Effector memory CD4-positive, alpha-beta T cell (primary cell): ENCODE data around the gene ATF3.

Source experiments
- DNase-seq, 3 donors: peaks; one replicate each; pipeline ENCODE4 v3.0.0-alpha.2; 2020
- H3K27ac ChIP-seq: 2 replicates; pipeline ENCODE4 v1.7.0; 2013; ENCODE audit warnings: mild to moderate bottlenecking, low read length, moderate library complexity; ENCODE audit not compliant: insufficient read depth, poor library complexity, severe bottlenecking
- H3K27me3 ChIP-seq: replicated peaks from 2 replicates; pipeline ENCODE4 v1.7.0; 2013; ENCODE audit warnings: mild to moderate bottlenecking, low read length; ENCODE audit not compliant: insufficient read depth, control insufficient read depth, poor library complexity, severe bottlenecking
- H3K36me3 ChIP-seq: 2 replicates; pipeline ENCODE4 v1.7.0; 2013; ENCODE audit warnings: mild to moderate bottlenecking, low read length, moderate library complexity; ENCODE audit not compliant: control insufficient read depth, insufficient read depth
- H3K4me1 ChIP-seq: 2 replicates; pipeline ENCODE4 v1.7.0; 2013; ENCODE audit warnings: low read length, mild to moderate bottlenecking; ENCODE audit not compliant: control insufficient read depth, insufficient read depth, poor library complexity, severe bottlenecking
- H3K4me3 ChIP-seq: 2 replicates; pipeline ENCODE4 v1.7.0; 2013; ENCODE audit warnings: low read length, low read depth, mild to moderate bottlenecking; ENCODE audit not compliant: insufficient read depth, poor library complexity, severe bottlenecking
- H3K9me3 ChIP-seq: 2 replicates; pipeline ENCODE4 v1.7.0; 2013; ENCODE audit warnings: mild to moderate bottlenecking, low read length, moderate library complexity; ENCODE audit not compliant: control insufficient read depth

The ATF3 gene

GRCh38 chr1:212586206-212587015, 22.1 kb upstream of the ATF3 start:
- no peak for DNase-seq
- Histone ChIP-seq H3K9me3 (no peaks in the 10 kb centered on the region), H3K4me3 (no peak overlapping the region), H3K4me1 (no peaks in the 10 kb centered on the region), H3K36me3 (no peaks in the 10 kb centered on the region), H3K27ac (no peak overlapping the region), H3K27me3 (peaks cover 13% of the 10 kb centered on the region)

- Histone ChIP-seq H3K27me3 (peaks cover 13% of the 10 kb centered on the region), H3K36me3 (no peaks in the 10 kb centered on the region), H3K9me3 (no peaks in the 10 kb centered on the region), H3K27ac (no peak overlapping the region), H3K4me3 (no peak overlapping the region), H3K4me1 (no peaks in the 10 kb centered on the region)
- no peak for DNase-seq
Measured at GRCh38 chr1:212587016-212587887, 21.3 kb upstream of the ATF3 start.

- H3K27me3 ChIP-seq, result peaks cover 13% of the 10 kb centered on the region
- no peak for DNase-seq
- no peaks in the 10 kb centered on the region for H3K36me3 ChIP-seq
- H3K27ac ChIP-seq, result no peak overlapping the region
- no peaks in the 10 kb centered on the region for H3K4me1 ChIP-seq
- H3K9me3 ChIP-seq, result no peaks in the 10 kb centered on the region
- H3K4me3 ChIP-seq, result no peak overlapping the region
Measured at GRCh38 chr1:212587888-212588510, 20.6 kb upstream of the ATF3 start.

GRCh38 chr1:212589446-212589845, 19.1 kb upstream of the ATF3 start:
- Histone ChIP-seq H3K9me3 (no peaks in the 10 kb centered on the region), H3K27me3 (peaks cover 10% of the 10 kb centered on the region), H3K4me1 (no peaks in the 10 kb centered on the region), H3K4me3 (no peak overlapping the region), H3K27ac (no peak overlapping the region), H3K36me3 (no peaks in the 10 kb centered on the region)
- DNase-seq, result no peak

- Histone ChIP-seq H3K27me3 (no peaks in the 10 kb centered on the region), H3K27ac (no peak overlapping the region)
- DNase-seq, result no peak
Measured at GRCh38 chr1:212591922-212592321, 16.6 kb upstream of the ATF3 start.

GRCh38 chr1:212593821-212594251, 14.7 kb upstream of the ATF3 start:
- H3K9me3 ChIP-seq, result no peaks in the 10 kb centered on the region
- no peaks in the 10 kb centered on the region for H3K36me3 ChIP-seq
- no peaks in the 10 kb centered on the region for H3K4me1 ChIP-seq
- H3K27me3 ChIP-seq, result no peaks in the 10 kb centered on the region
- no peak overlapping the region for H3K27ac ChIP-seq
- no peak overlapping the region for H3K4me3 ChIP-seq
- no peak for DNase-seq

More at GRCh38 chr1:212591922-212592321, 16.6 kb upstream of the ATF3 start:
- Histone ChIP-seq H3K4me1 (no peaks in the 10 kb centered on the region), H3K36me3 (no peaks in the 10 kb centered on the region), H3K9me3 (no peaks in the 10 kb centered on the region), H3K4me3 (no peak overlapping the region)

- Histone ChIP-seq H3K27ac (no peak overlapping the region), H3K4me3 (no peak overlapping the region), H3K36me3 (no peaks in the 10 kb centered on the region), H3K27me3 (no peaks in the 10 kb centered on the region), H3K9me3 (no peaks in the 10 kb centered on the region), H3K4me1 (no peaks in the 10 kb centered on the region)
- DNase-seq, result no peak
Measured at GRCh38 chr1:212594640-212595039, 13.9 kb upstream of the ATF3 start.

GRCh38 chr1:212595229-212595628, 13.3 kb upstream of the ATF3 start:
- DNase-seq, result no peak
- no peak overlapping the region for H3K4me3 ChIP-seq
- H3K9me3 ChIP-seq, result no peaks in the 10 kb centered on the region
- H3K36me3 ChIP-seq, result no peaks in the 10 kb centered on the region
- H3K27ac ChIP-seq, result peak overlapping the region; percentile 18
- no peaks in the 10 kb centered on the region for H3K27me3 ChIP-seq
- no peaks in the 10 kb centered on the region for H3K4me1 ChIP-seq

- H3K27me3 ChIP-seq, result no peaks in the 10 kb centered on the region
- no peaks in the 10 kb centered on the region for H3K36me3 ChIP-seq
- H3K4me1 ChIP-seq, result no peaks in the 10 kb centered on the region
- H3K27ac ChIP-seq, result peak overlapping the region; percentile 18
- no peak overlapping the region for H3K4me3 ChIP-seq
- no peaks in the 10 kb centered on the region for H3K9me3 ChIP-seq
- DNase-seq, result no peak
Measured at GRCh38 chr1:212595787-212596714, 12.5 kb upstream of the ATF3 start.
